HG03139 (cell line): ENCODE results near the gene FHIT.

Experiments
- ATAC-seq: cut with Tn5 transposase; IDR thresholded peaks from one replicate; pipeline ENCODE4 v1.9.1; 2021; ENCODE audit not compliant: unreplicated experiment

FHIT gene

GRCh38 chr3:60867200-60867599 lies 384.1 kb downstream of the FHIT start:
- no peak for ATAC-seq

- ATAC-seq: no peak
Measured at GRCh38 chr3:60856257-60857046, 394.8 kb downstream of the FHIT start.

- no peak for ATAC-seq
Measured at GRCh38 chr3:60855250-60855649, 396.0 kb downstream of the FHIT start.

GRCh38 chr3:60854791-60855190 lies 396.5 kb downstream of the FHIT start:
- ATAC-seq: no peak

GRCh38 chr3:60847791-60848190 lies 403.5 kb downstream of the FHIT start:
- ATAC-seq: no peak

- no peak for ATAC-seq
Measured at GRCh38 chr3:60844256-60844655, 407.0 kb downstream of the FHIT start.

GRCh38 chr3:60841355-60841754 lies 409.9 kb downstream of the FHIT start:
- no peak for ATAC-seq

GRCh38 chr3:60839246-60839645 lies 412.0 kb downstream of the FHIT start:
- no peak for ATAC-seq

GRCh38 chr3:60835796-60836195 lies 415.5 kb downstream of the FHIT start:
- no peak for ATAC-seq

GRCh38 chr3:60829058-60829457 lies 422.2 kb downstream of the FHIT start:
- ATAC-seq: no peak

GRCh38 chr3:60827666-60828065 lies 423.6 kb downstream of the FHIT start:
- no peak for ATAC-seq

GRCh38 chr3:60826511-60826910 lies 424.7 kb downstream of the FHIT start:
- ATAC-seq: no peak

- ATAC-seq: no peak
Measured at GRCh38 chr3:60812502-60812901, 438.8 kb downstream of the FHIT start.

- no peak for ATAC-seq
Measured at GRCh38 chr3:60810881-60811280, 440.4 kb downstream of the FHIT start.

- no peak for ATAC-seq
Measured at GRCh38 chr3:60809857-60810610, 441.2 kb downstream of the FHIT start.

GRCh38 chr3:60803216-60804173 lies 447.8 kb downstream of the FHIT start:
- no peak for ATAC-seq

GRCh38 chr3:60801307-60801706 lies 449.9 kb downstream of the FHIT start:
- no peak for ATAC-seq

- ATAC-seq: no peak
Measured at GRCh38 chr3:60798456-60798855, 452.8 kb downstream of the FHIT start.

GRCh38 chr3:60792249-60792852 lies 458.9 kb downstream of the FHIT start:
- no peak for ATAC-seq

GRCh38 chr3:60788185-60788584 lies 463.1 kb downstream of the FHIT start:
- ATAC-seq: no peak

GRCh38 chr3:60781935-60782334 lies 469.3 kb downstream of the FHIT start:
- no peak for ATAC-seq
